HG03045 (cell line): ENCODE results near the gene FOXJ1.

Experiments
- ATAC-seq: cut with Tn5 transposase; IDR thresholded peaks from one replicate; pipeline ENCODE4 v1.9.1; 2021; ENCODE audit warnings: mild to moderate bottlenecking, moderate library complexity; ENCODE audit not compliant: unreplicated experiment

The FOXJ1 gene

GRCh38 chr17:76124582-76125390, 16.3 kb downstream of the FOXJ1 start:
- no peak for ATAC-seq

GRCh38 chr17:76123749-76124581, 17.1 kb downstream of the FOXJ1 start:
- ATAC-seq, result no peak

- no peak for ATAC-seq
These were observed 17.9 kb downstream of the FOXJ1 start for GRCh38 chr17:76123191-76123499.

DNA sequence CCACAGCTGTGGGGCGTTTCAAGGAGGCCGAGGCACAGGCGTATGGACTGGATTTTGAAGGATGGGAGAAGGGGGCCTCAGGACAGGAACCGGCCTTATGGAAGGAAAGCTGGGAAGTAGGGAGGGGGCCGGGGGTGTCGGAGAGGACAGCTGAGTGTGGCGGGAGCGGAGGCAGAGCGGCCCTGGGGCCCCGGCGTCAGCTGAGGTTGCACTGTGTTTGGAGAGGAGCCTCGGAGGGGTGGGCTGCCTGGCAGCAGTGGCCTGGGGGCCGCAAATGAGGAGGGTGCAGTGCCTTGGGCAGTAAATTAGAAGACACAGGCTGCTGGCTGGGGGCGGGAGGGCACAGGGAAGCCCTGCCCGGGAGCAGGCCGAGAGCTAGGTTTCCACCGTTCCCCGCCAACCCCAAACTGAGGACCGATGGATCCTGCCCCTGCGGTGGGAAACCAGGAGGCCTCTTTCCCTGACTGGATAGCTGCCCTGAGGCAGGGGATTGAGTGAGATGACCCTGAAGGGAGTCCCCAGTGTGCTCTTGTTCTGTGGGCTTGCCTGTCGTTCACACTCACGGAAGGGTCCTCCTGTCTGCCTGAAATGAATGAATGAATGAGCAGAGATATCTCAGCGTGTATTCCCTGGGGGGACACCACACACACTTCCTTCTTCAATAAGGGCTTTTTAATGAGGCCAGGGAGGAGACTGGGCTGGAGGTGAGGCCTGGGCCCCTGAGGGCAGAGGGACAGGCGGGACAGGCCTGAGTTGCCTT, 18.4 kb downstream of the FOXJ1 start:
- no peak for ATAC-seq

- peak; percentile 31 for ATAC-seq
These were observed 19.1 kb downstream of the FOXJ1 start for GRCh38 chr17:76121932-76122430.

DNA sequence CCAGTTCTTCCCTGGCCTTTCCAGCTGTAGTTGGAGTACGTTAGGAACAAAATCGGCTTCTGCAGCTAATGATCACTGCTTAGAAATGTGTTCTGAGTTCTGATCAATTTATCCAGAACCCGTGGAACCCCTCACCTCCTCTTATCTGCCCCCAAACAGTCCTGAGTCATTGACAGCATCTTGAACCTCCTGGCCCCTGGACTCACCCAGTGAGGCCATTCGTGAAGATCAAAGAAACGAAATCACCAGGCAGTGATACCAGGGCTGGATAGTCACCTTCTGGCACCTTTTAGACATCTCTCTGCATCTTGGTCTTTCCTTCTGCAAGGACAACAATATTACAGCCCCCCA, 20.4 kb downstream of the FOXJ1 start:
- ATAC-seq, result no peak

GRCh38 chr17:76119409-76120371, 21.4 kb downstream of the FOXJ1 start:
- no peak for ATAC-seq

- no peak for ATAC-seq
These were observed 25.8 kb downstream of the FOXJ1 start for GRCh38 chr17:76115138-76115754.

DNA sequence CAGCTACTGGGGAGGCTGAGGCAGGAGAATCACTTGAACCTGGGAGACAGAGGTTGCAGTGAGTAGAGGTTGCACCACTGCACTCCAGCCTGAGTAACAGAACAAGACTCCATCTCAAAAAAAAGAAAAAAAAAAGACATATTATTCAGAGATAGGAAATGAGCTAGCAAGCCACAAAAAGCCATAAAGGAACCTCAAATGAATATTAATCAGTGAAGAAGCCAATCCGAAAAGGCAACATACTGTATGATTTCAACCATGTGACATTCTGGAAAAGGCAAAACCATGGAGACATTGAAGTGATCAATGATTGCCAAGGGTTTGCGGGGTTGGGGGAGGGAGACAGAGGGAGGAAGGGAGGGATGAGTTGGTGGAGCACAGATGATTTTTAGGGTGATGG, 29.1 kb downstream of the FOXJ1 start:
- no peak for ATAC-seq

GRCh38 chr17:76107509-76107908, 33.5 kb downstream of the FOXJ1 start:
- ATAC-seq, result no peak

DNA sequence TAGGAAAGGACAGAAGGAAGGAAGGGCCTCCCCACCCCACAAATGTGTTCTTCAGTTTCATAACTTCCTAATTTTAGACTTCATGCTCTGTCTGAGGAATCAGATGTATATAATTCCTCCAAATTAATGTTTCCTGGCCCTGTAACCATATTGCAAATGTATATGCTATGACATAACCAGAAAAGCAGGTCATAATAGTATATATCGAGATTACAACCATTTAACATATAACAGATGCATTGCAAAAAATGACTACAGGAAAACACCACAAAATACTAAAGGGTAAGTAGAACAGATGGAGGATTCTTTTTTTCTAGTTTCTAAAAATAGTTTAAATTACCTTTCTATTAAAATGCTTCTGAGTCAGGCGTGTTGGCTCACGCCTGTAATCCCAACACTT, 34.3 kb downstream of the FOXJ1 start:
- no peak for ATAC-seq

DNA sequence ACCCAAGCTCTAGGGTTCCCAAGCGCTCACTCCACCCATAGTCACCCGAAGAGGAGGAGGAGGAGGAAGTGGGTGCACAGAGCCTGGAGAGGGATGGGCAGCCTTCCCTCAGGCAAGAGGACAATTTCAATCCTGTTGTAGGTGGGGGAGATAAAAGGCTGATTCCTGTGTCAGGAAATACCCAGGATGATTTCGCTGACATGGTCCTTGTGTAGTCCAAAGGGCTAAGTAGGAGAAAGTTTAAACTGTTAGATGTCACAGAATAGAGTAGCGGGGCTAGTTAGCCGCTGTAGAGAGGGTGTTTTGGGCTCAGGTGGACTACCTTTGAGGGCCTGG, 36.2 kb downstream of the FOXJ1 start:
- no peak for ATAC-seq

DNA sequence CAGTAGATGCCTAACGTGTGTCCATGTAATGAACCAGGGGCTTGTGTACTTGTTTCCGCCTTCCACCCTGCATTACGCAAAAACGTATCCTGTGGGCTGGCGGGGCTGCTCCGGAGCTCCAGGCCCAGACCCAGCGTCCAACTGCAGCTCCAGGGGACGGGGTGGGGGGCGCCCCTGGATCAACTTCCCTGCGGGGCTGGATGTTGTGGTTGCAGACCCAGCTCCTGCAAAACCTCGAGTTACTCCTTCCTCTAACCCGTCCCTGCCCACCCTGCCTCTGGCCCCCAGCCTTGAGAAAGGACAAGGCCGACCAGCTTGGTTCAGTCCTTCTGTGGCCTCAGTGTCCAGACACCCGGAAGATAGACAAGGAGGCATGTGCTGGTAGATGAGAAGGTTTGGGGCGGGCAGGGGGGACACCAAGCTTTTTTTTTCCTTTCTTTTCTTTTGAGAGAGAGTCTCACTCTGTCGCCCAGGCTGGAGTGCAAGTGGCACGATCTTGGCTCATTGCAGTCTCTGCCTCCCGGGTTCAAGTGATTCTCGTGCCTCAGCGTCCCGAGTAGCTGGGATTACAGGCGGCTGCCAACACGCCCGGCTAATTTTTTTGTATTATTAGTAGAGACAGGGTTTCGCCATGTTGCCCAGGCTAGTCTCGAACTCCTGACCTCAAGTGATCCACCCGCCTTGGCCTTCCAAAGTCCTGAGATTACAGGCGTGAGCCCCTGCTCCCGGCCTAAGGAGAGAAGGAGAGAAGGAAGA, 36.7 kb downstream of the FOXJ1 start:
- ATAC-seq, result no peak

DNA sequence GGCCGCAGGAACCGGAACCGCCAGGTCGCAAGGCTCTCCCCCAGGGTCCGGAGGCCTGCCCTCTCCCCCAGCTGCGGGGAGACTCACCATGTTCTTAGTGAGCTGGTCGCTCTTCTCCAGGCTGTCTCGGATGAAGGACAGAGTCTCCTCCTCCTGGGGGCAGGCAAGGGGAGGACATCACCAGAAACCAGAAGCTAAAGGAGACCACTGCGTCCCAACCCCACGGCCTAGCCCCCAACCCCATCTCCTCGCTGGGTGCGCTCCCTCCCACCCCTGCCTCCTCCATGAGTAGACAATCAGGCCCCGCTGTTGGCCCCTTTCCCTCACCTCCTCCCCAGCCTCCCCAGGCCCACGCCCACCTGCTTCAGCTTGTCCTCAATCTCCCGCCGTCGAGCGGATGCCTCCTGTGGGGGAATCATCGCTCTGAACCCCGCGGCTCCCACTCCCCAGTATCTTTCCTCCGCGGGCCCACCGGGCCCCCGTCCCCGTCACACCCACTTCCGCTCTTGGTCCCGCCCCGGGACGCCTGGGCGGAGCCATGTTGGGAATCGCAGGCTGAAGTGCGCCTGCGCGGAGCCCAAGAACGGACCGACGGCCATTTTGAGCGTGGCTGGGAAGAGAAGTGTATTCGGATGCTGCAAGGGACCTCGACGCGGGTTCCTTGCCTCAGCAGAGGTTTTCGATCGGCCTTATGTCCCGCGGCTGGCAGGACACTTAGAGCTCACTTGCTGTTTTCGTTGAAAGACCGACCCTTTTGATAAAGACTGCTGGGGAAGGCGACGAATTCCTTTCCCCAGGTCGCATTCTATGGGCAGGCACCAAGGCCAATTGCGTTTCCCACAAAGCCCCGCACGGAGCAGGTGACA, 37.5 kb downstream of the FOXJ1 start, which contains the start of gene EXOC7:
Gene EXOC7 (minus strand): TSS at position 514 of the 866 bp plus-strand sequence. CDS start 95 bp downstream, at position 419.
- ATAC-seq, result peak; percentile 84

DNA sequence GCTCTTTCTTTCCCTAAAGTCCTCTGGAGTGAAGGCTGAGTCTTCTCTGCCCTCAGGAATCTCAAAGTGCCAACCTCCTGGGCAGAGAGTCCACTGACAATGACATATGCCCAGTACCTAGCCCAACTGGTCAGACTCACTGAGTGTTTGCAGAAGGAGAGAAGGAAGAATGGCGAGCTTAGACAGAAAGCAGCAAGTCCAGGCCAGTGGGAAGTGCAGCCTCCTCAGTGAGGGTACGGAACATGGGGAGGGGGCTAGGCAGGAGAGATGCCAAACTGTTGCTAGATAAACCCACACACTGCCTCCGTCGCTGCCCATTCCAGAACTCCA, 38.1 kb downstream of the FOXJ1 start:
- ATAC-seq, result peak; percentile 5

- no peak for ATAC-seq
These were observed 43.2 kb downstream of the FOXJ1 start for GRCh38 chr17:76097716-76098295.

DNA sequence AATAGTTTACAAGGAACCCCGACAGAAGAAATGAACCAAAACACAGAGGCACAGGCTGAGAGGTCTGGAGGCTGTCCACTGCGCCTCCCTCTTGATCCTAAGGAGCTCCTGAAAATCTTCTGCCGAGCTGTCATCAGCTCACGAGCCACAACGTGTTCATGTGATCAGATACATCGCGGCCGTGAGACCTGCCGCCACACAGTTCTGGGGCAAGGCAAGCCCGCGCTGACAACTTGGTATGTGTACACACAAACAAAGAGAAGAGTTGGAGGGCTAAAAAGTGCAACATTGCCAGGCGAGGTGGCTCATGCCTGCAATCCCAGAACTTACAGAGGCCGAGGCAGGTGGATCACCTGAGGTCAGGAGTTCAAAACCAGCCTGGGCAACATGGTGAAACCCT, 45.1 kb downstream of the FOXJ1 start:
- no peak for ATAC-seq

- ATAC-seq, result no peak
These were observed 47.0 kb downstream of the FOXJ1 start for GRCh38 chr17:76094046-76094445.
